ENCODE measurements around the gene PDCD4. TPM values are rescaled to one million over a fixed set of nuclear protein-coding genes. Genes with fewer than 3 reads are reported as not detected.

Gene PDCD4
- total RNA-seq, 1 experiment from 2014 or later = 63.0 TPM

- H4K20me1 ChIP-seq (ENCODE audit: insufficient read depth) = no peaks in the 10 kb centered on the region
- no TSS peak for BruUV-seq (replicated peaks)
- no peak for ATAC-seq
- POLR2A ChIA-PET = no interaction called here
- no peaks in the 10 kb centered on the region for H3K4me1 ChIP-seq (ENCODE audit: control insufficient read depth in 1 of 2, insufficient read depth in 2 of 2, low read length in 2 of 2)
- no peak overlapping the region for H3K4me2 ChIP-seq (ENCODE audit: low read length)
- no peak overlapping the region for H2AFZ ChIP-seq (ENCODE audit: low read depth, low read length, poor library complexity, severe bottlenecking)
- H3K79me2 ChIP-seq (ENCODE audit: insufficient read depth, low read length) = no peaks in the 10 kb centered on the region
- intact Hi-C loops (cut with micrococcal nuclease) = no loop called here
- no peak for TF ChIP-seq SIN3A (IDR thresholded peaks at IDR 0.05; ENCODE audit: low read depth)
- no peak for TF ChIP-seq POLR2A (IDR thresholded peaks at IDR 0.05; ENCODE audit: borderline replicate concordance, extremely low read depth, insufficient read depth, insufficient read length)
- no peak overlapping the region for H3K9ac ChIP-seq (ENCODE audit: low read length)
- RAD21 ChIA-PET (ENCODE audit: low non-redundant PET in 1 of 2, low total read pairs in 2 of 2, uncharacterized antibody in 2 of 2, unreplicated experiment in 2 of 2) = no interaction called here
- no peak overlapping the region for H3K4me3 ChIP-seq (replicated peaks in 1 of 2; ENCODE audit: low read depth in 1 of 2, low read length in 2 of 2)
- no peaks in the 10 kb centered on the region for H3K9me2 ChIP-seq (ENCODE audit: insufficient read depth)
- H3K27ac ChIP-seq (ENCODE audit: low read depth, low read length) = no peak overlapping the region
- no peaks in the 10 kb centered on the region for H3K9me3 ChIP-seq (ENCODE audit: control insufficient read depth in 1 of 2, insufficient read depth in 1 of 2, low read depth in 1 of 2, low read length in 2 of 2)
- DNase-seq (ENCODE audit: low read depth, low spot score) = no peak
- CTCF ChIA-PET = no interaction called here
- no peaks in the 10 kb centered on the region for H3K36me3 ChIP-seq (ENCODE audit: control insufficient read depth in 1 of 2, insufficient read depth in 2 of 2, low read length in 2 of 2)
- H3K27me3 ChIP-seq (ENCODE audit: insufficient read depth, low read length) = no peaks in the 10 kb centered on the region
Observed at GRCh38 chr10:110835841-110836240, 35.9 kb upstream of the PDCD4 start.

- Histone ChIP-seq H3K79me2 (ENCODE audit: insufficient read depth, low read length) (no peaks in the 10 kb centered on the region), H3K9me3 (ENCODE audit: control insufficient read depth in 1 of 2, insufficient read depth in 1 of 2, low read depth in 1 of 2, low read length in 2 of 2) (no peaks in the 10 kb centered on the region), H4K20me1 (ENCODE audit: insufficient read depth) (no peaks in the 10 kb centered on the region), H3K36me3 (ENCODE audit: control insufficient read depth in 1 of 2, insufficient read depth in 2 of 2, low read length in 2 of 2) (no peaks in the 10 kb centered on the region), H3K4me2 (ENCODE audit: low read length) (no peak overlapping the region), H3K4me1 (ENCODE audit: control insufficient read depth in 1 of 2, insufficient read depth in 2 of 2, low read length in 2 of 2) (no peaks in the 10 kb centered on the region), H3K9me2 (ENCODE audit: insufficient read depth) (no peaks in the 10 kb centered on the region), H3K4me3 (replicated peaks in 1 of 2; ENCODE audit: low read depth in 1 of 2, low read length in 2 of 2) (no peak overlapping the region), H3K27me3 (ENCODE audit: insufficient read depth, low read length) (no peaks in the 10 kb centered on the region), H3K9ac (ENCODE audit: low read length) (no peak overlapping the region), H2AFZ (ENCODE audit: low read depth, low read length, poor library complexity, severe bottlenecking) (no peak overlapping the region), H3K27ac (ENCODE audit: low read depth, low read length) (no peak overlapping the region)
- ChIA-PET RAD21 (ENCODE audit: low non-redundant PET in 1 of 2, low total read pairs in 2 of 2, uncharacterized antibody in 2 of 2, unreplicated experiment in 2 of 2) (no interaction called here), POLR2A (no interaction called here), CTCF (no interaction called here)
- DNase-seq (ENCODE audit: low read depth, low spot score) (no peak), ATAC-seq (no peak)
- no peak for TF ChIP-seq CTCF (IDR thresholded peaks at IDR 0.05 in 2 of 3, conservative IDR thresholded peaks at IDR 0.05 in 1 of 3; ENCODE audit: borderline replicate concordance in 1 of 3, insufficient read depth in 1 of 3, low read depth in 2 of 3, low read length in 2 of 3)
- TF ChIP-seq POLR2A (IDR thresholded peaks at IDR 0.05; ENCODE audit: borderline replicate concordance, extremely low read depth, insufficient read depth, insufficient read length) = no peak
- no peak for TF ChIP-seq SP1 (IDR thresholded peaks at IDR 0.05; ENCODE audit: low read depth)
- no TSS peak for BruUV-seq (replicated peaks)
- intact Hi-C loops (cut with micrococcal nuclease) = no loop called here
Observed at GRCh38 chr10:110836706-110837105, 35.0 kb upstream of the PDCD4 start.

All from HCT116 (cell line).